GM12878 (cell line): ENCODE results near the gene ARHGDIA. TPM values are rescaled to one million over a fixed set of nuclear protein-coding genes. Genes with fewer than 3 reads are reported as not detected.
A peak's percentile ranks its signal among the peaks of the same experiment; 100 is the strongest.

Experiments
- ASH2L ChIP-seq: fragments of 300-600, 200-600 bp; sonication (generic); IDR thresholded peaks from 2 replicates; pipeline ENCODE4 v1.6.1; 2017; ENCODE audit warnings: low read depth, mild to moderate bottlenecking, borderline replicate concordance
- CBX5 ChIP-seq: sonication (generic); IDR thresholded peaks from 2 replicates; pipeline ENCODE4 v1.6.1; 2016; ENCODE audit warnings: low read depth, moderate library complexity, mild to moderate bottlenecking, inconsistent platforms
- DPF2 ChIP-seq: fragments of 450-650 bp; IDR thresholded peaks from 2 replicates; pipeline ENCODE4 v1.6.1; 2017; ENCODE audit warnings: mild to moderate bottlenecking
- EED ChIP-seq: sonication (generic); IDR thresholded peaks from 2 replicates; pipeline ENCODE4 v1.6.1; 2016; ENCODE audit warnings: antibody characterized with exemption, low read depth
- ETV6 ChIP-seq, 2 experiments: fragments of 450-650 bp in 1 of 2; IDR thresholded peaks in 1 of 2; conservative IDR thresholded peaks in 1 of 2; 2 replicates each; pipeline ENCODE4 v1.6.1; 2014; ENCODE audit warnings: antibody characterized with exemption in 1 of 2, borderline replicate concordance in 1 of 2, low read depth in 1 of 2, mild to moderate bottlenecking in 1 of 2, moderate library complexity in 1 of 2
- EZH2 ChIP-seq: IDR thresholded peaks from 2 replicates; pipeline ENCODE4 v1.6.1; 2012; ENCODE audit warnings: low read depth, mild to moderate bottlenecking, control low read depth, inconsistent platforms, low read length, borderline replicate concordance; ENCODE audit not compliant: control insufficient read depth
- HCFC1 ChIP-seq: fragments of 150-350 bp; IDR thresholded peaks from 2 replicates; pipeline ENCODE4 v1.6.1; 2014; ENCODE audit warnings: low read length
- MYC ChIP-seq: IDR thresholded peaks from 2 replicates; pipeline ENCODE4 v1.6.1; 2011; ENCODE audit warnings: mild to moderate bottlenecking, low read length, moderate library complexity, inconsistent platforms; ENCODE audit not compliant: insufficient read depth, insufficient replicate concordance, insufficient read length, severe bottlenecking
- NBN ChIP-seq: fragments of 450-650 bp; IDR thresholded peaks from 2 replicates; pipeline ENCODE4 v1.6.1; 2016
- NR2C1 ChIP-seq: fragments of 450-650 bp; IDR thresholded peaks from 2 replicates; pipeline ENCODE4 v1.6.1; 2017; ENCODE audit warnings: antibody characterized with exemption, mild to moderate bottlenecking, moderate library complexity
- NR2F1 ChIP-seq: fragments of 450-650 bp; conservative IDR thresholded peaks from 2 replicates; pipeline ENCODE4 v1.6.1; 2017; ENCODE audit warnings: mild to moderate bottlenecking
- PML ChIP-seq: IDR thresholded peaks from 2 replicates; pipeline ENCODE4 v1.6.1; 2012; ENCODE audit warnings: low read length, inconsistent platforms
- POLR2AphosphoS2 ChIP-seq: IDR thresholded peaks from 2 replicates; pipeline ENCODE4 v1.6.1; 2011; ENCODE audit warnings: low read depth, mild to moderate bottlenecking, low read length, improper control_type of control experiment, moderate library complexity
- POLR2AphosphoS5 ChIP-seq: IDR thresholded peaks from 2 replicates; pipeline ENCODE4 v1.6.1; 2011; ENCODE audit warnings: mild to moderate bottlenecking, low read length, inconsistent platforms
- RAD51 ChIP-seq: fragments of 450-650 bp; IDR thresholded peaks from 2 replicates; pipeline ENCODE4 v1.6.1; 2016; ENCODE audit warnings: moderate library complexity, mild to moderate bottlenecking, inconsistent platforms
- RBBP5 ChIP-seq: fragments of 200-600 bp; sonication (generic); conservative IDR thresholded peaks from 2 replicates; pipeline ENCODE4 v1.6.1; 2016
- SMAD1 ChIP-seq: fragments of 450-650 bp; IDR thresholded peaks from 2 replicates; pipeline ENCODE4 v1.6.1; 2018; ENCODE audit warnings: mild to moderate bottlenecking, low read depth; ENCODE audit not compliant: partially characterized antibody
- SMARCA5 ChIP-seq: fragments of 450-650 bp; IDR thresholded peaks from 2 replicates; pipeline ENCODE4 v1.6.1; 2017; ENCODE audit warnings: mild to moderate bottlenecking
- SRF ChIP-seq, 2 experiments: IDR thresholded peaks; 2 replicates each; pipeline ENCODE4 v1.6.1; 2011; ENCODE audit warnings: low read depth in 2 of 2, low read length in 2 of 2, mild to moderate bottlenecking in 1 of 2, moderate library complexity in 1 of 2
- ZNF274 ChIP-seq: IDR thresholded peaks from one replicate; pipeline ENCODE4 v1.8.0; 2011; ENCODE audit not compliant: insufficient read length, insufficient read depth
- polyA plus RNA-seq, 11 experiments: library from polyadenylated mRNA; depleted of rRNA in 4 of 11; unstranded in 6 of 11; stranded (reverse) in 5 of 11; fragments of >200 nt; fragmentation: Nextera tagmentation in 4 of 11; fragmentation: Illumina TruSeq in 1 of 11; extraction: Ambion mirVana in 4 of 11; extraction: Trizol in 1 of 11; gene quantifications; 1 replicate in 1 of 11; 2 replicates in 10 of 11; pipeline versions ENCODE4 v1.2.1 to v1.2.3, GENCODE V29; 2011 to 2016; ENCODE audit warnings: inconsistent platforms in 2 of 11, missing spikeins in 2 of 11, low read depth in 1 of 11
- total RNA-seq, 4 experiments: library from RNA; depleted of rRNA in 3 of 4; stranded (reverse); fragments of >200 nt in 3 of 4; fragmentation: Illumina TruSeq in 1 of 4; extraction: Trizol in 1 of 4; gene quantifications; 2 replicates each; pipeline versions ENCODE4 v1.2.1 to v1.2.3, GENCODE V29; 2013 to 2021
- TF ChIP-seq, protein P1 (sequence below): IDR thresholded peaks from 2 replicates; pipeline ENCODE4 v1.6.1; 2011; ENCODE audit warnings: borderline replicate concordance, low read depth, mild to moderate bottlenecking, moderate library complexity, low read length; ENCODE audit not compliant: insufficient read depth, poor library complexity, severe bottlenecking
- TF ChIP-seq, protein P2 (sequence below): fragments of 450-650 bp; IDR thresholded peaks from 2 replicates; pipeline ENCODE4 v1.6.1; 2017; ENCODE audit warnings: mild to moderate bottlenecking
- TF ChIP-seq, protein P3 (sequence below): IDR thresholded peaks from 2 replicates; pipeline ENCODE4 v1.6.1; 2011; ENCODE audit warnings: low read depth, mild to moderate bottlenecking, low read length, moderate library complexity, borderline replicate concordance; ENCODE audit errors: extremely low read depth
- TF ChIP-seq, protein P4 (sequence below): fragments of 450-650 bp; formaldehyde crosslinking; IDR thresholded peaks from 2 replicates; pipeline ENCODE4 v1.4.0; 2022; ENCODE audit warnings: mild to moderate bottlenecking, moderate library complexity

Gene ARHGDIA
- total and polyA plus RNA-seq, 10 of the 15 experiments (the other 5 are each of a cell fraction or from before 2014, with no cell fraction given), result 17.9 to 552 (median 169) TPM

DNA sequence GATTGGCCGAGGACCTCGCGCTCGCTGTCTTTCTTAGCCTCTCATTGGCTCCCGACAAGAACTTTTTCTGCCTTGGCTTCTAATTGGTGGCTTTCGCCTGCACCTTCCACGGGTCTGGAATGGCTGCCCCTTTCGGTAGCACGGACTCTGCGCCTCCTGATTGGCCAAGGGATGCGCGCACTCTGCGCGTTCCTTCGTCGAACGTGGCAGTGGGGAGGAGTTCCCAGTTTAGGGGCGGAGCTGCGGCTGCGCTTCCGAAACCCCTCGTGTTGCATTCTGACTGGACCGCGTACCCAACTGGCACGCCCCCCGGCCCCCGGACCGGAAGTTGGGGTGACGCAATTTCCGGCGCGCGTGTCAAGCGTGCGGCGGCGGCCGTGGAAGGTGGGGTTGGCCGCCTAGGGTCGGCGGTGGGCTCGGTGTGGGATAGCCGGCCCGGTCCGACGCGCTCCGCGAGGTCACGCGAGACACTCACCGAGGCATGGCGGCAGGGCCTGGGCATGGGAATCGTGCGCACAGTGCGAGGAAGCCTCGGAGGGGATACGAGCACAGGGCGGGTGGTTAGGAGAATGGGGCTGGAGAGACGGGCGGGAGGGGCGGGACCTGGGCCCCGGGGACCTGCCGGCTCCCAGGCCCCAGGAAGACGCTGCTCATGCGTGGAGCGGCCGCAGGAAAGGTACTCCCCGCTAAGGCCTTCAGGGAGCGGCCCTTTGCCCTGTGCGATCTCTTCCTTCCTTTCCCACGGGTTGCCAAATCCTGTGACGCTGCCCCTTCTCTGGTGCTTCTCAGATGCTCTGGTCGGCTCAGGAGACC lies 10.2 kb downstream of the ARHGDIA start (continued):
- TF ChIP-seq, protein P1, sequence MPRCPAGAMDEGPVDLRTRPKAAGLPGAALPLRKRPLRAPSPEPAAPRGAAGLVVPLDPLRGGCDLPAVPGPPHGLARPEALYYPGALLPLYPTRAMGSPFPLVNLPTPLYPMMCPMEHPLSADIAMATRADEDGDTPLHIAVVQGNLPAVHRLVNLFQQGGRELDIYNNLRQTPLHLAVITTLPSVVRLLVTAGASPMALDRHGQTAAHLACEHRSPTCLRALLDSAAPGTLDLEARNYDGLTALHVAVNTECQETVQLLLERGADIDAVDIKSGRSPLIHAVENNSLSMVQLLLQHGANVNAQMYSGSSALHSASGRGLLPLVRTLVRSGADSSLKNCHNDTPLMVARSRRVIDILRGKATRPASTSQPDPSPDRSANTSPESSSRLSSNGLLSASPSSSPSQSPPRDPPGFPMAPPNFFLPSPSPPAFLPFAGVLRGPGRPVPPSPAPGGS, result peak; percentile 55
- TF ChIP-seq, protein P2, sequence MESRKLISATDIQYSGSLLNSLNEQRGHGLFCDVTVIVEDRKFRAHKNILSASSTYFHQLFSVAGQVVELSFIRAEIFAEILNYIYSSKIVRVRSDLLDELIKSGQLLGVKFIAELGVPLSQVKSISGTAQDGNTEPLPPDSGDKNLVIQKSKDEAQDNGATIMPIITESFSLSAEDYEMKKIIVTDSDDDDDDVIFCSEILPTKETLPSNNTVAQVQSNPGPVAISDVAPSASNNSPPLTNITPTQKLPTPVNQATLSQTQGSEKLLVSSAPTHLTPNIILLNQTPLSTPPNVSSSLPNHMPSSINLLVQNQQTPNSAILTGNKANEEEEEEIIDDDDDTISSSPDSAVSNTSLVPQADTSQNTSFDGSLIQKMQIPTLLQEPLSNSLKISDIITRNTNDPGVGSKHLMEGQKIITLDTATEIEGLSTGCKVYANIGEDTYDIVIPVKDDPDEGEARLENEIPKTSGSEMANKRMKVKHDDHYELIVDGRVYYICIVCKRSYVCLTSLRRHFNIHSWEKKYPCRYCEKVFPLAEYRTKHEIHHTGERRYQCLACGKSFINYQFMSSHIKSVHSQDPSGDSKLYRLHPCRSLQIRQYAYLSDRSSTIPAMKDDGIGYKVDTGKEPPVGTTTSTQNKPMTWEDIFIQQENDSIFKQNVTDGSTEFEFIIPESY, result no peak
- TF ChIP-seq SMARCA5 (no peak), ZNF274 (no peak), SRF (IDR thresholded peaks at IDR 0.05; ENCODE audit: low read depth in 2 of 2, low read length in 2 of 2) (no peak), ASH2L (no peak; the same call in 1 of the 2 replicates), POLR2AphosphoS5 (peak; percentile 75), MYC (no peak), SMAD1 (no peak), RBBP5 (no peak), NR2F1 (peak; percentile 93), EED (peak; percentile 43; the same call in 1 of the 2 replicates), NR2C1 (no peak), CBX5 (no peak), ETV6 (conservative IDR thresholded peaks at IDR 0.05 in 1 of 2, IDR thresholded peaks at IDR 0.05 in 1 of 2; ENCODE audit: borderline replicate concordance in 1 of 2, low read depth in 1 of 2) (no peak), EZH2 (peak; percentile 100), PML (no peak), DPF2 (peak; percentile 40; the same call in 1 of the 2 replicates), RAD51 (no peak), HCFC1 (peak; percentile 57), NBN (peak; percentile 40; the same call in 1 of the 2 replicates), POLR2AphosphoS2 (peak; percentile 68; the same call in 1 of the 2 replicates)
- TF ChIP-seq, protein P3, sequence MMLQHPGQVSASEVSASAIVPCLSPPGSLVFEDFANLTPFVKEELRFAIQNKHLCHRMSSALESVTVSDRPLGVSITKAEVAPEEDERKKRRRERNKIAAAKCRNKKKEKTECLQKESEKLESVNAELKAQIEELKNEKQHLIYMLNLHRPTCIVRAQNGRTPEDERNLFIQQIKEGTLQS, result peak; percentile 86
- TF ChIP-seq, protein P4, sequence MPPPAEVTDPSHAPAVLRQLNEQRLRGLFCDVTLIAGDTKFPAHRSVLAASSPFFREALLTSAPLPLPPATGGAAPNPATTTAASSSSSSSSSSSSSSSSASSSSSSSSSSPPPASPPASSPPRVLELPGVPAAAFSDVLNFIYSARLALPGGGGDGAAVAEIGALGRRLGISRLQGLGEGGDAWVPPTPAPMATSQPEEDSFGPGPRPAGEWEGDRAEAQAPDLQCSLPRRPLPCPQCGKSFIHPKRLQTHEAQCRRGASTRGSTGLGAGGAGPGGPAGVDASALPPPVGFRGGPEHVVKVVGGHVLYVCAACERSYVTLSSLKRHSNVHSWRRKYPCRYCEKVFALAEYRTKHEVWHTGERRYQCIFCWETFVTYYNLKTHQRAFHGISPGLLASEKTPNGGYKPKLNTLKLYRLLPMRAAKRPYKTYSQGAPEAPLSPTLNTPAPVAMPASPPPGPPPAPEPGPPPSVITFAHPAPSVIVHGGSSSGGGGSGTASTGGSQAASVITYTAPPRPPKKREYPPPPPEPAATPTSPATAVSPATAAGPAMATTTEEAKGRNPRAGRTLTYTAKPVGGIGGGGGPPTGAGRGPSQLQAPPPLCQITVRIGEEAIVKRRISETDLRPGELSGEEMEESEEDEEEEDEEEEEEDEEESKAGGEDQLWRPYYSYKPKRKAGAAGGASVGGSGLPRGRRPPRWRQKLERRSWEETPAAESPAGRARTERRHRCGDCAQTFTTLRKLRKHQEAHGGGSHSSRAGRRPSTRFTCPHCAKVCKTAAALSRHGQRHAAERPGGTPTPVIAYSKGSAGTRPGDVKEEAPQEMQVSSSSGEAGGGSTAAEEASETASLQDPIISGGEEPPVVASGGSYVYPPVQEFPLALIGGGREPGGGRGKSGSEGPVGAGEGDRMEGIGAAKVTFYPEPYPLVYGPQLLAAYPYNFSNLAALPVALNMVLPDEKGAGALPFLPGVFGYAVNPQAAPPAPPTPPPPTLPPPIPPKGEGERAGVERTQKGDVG, result peak; percentile 78; the same call in 1 of the 2 replicates
